ENCODE measurements around the gene UBE2I. TPM values are rescaled to one million over a fixed set of nuclear protein-coding genes. Genes with fewer than 3 reads are reported as not detected.
A peak's percentile ranks its signal among the peaks of the same experiment; 100 is the strongest.

Gene UBE2I
- total RNA-seq, 2 experiments from 2014 or later = 207 to 237 TPM

- Mint-ChIP-seq H3K36me3 (ENCODE audit: low read depth) (no peaks in the 10 kb centered on the region), H3K9me3 (ENCODE audit: insufficient read depth) (no peaks in the 10 kb centered on the region), H3K4me1 (ENCODE audit: low read depth) (peaks cover 11% of the 10 kb centered on the region), H3K27ac (no peak overlapping the region), H3K4me3 (no peak overlapping the region), H3K27me3 (ENCODE audit: low read depth) (peaks cover 20% of the 10 kb centered on the region)
- ATAC-seq (no peak), DNase-seq (no peak)
- ChIA-PET POLR2A (no interaction called here), CTCF (no interaction called here)
Observed at GRCh38 chr16:1337486-1337885, 28.1 kb downstream of the UBE2I start.

GRCh38 chr16:1338119-1338730 lies 28.8 kb downstream of the UBE2I start:
- H3K27me3 Mint-ChIP-seq (ENCODE audit: low read depth) = peaks cover 17% of the 10 kb centered on the region
- DNase-seq (peak; percentile 55), ATAC-seq (no peak)
- ChIA-PET CTCF (no interaction called here), POLR2A (no interaction called here)
- no peaks in the 10 kb centered on the region for H3K36me3 Mint-ChIP-seq (ENCODE audit: low read depth)
- H3K9me3 Mint-ChIP-seq (ENCODE audit: insufficient read depth) = no peaks in the 10 kb centered on the region
- no peak overlapping the region for H3K4me3 Mint-ChIP-seq
- H3K4me1 Mint-ChIP-seq (ENCODE audit: low read depth) = peaks cover 14% of the 10 kb centered on the region
- H3K27ac Mint-ChIP-seq = no peak overlapping the region

- no peak for ATAC-seq
- ChIA-PET CTCF (no interaction called here), POLR2A (no interaction called here)
- Mint-ChIP-seq H3K36me3 (ENCODE audit: low read depth) (no peaks in the 10 kb centered on the region), H3K27me3 (ENCODE audit: low read depth) (peaks cover 17% of the 10 kb centered on the region), H3K27ac (no peak overlapping the region), H3K4me3 (no peak overlapping the region), H3K9me3 (ENCODE audit: insufficient read depth) (no peaks in the 10 kb centered on the region), H3K4me1 (ENCODE audit: low read depth) (peaks cover 17% of the 10 kb centered on the region)
- DNase-seq = no peak
Observed at GRCh38 chr16:1338855-1339675, 29.6 kb downstream of the UBE2I start.

GRCh38 chr16:1340730-1341494 lies 31.5 kb downstream of the UBE2I start:
- ATAC-seq (no peak), DNase-seq (no peak)
- Mint-ChIP-seq H3K9me3 (ENCODE audit: insufficient read depth) (no peaks in the 10 kb centered on the region), H3K4me3 (no peak overlapping the region), H3K36me3 (ENCODE audit: low read depth) (no peaks in the 10 kb centered on the region), H3K27ac (peak overlapping the region; percentile 34), H3K27me3 (ENCODE audit: low read depth) (peaks cover 5% of the 10 kb centered on the region), H3K4me1 (ENCODE audit: low read depth) (peaks cover 17% of the 10 kb centered on the region)
- POLR2A ChIA-PET = no interaction called here
- CTCF ChIA-PET = no interaction called here

- peak overlapping the region; percentile 72 for H3K4me3 Mint-ChIP-seq
- H3K4me1 Mint-ChIP-seq (ENCODE audit: low read depth) = peaks cover 17% of the 10 kb centered on the region
- no peaks in the 10 kb centered on the region for H3K36me3 Mint-ChIP-seq (ENCODE audit: low read depth)
- POLR2A ChIA-PET = interaction anchor here (0.6 to 1.6 kb wide), 3 partner anchors 10 to 30 kb away, joined by 3 to 6 read pairs (median 5); no protein-coding TSS in a partner anchor
- H3K27me3 Mint-ChIP-seq (ENCODE audit: low read depth) = no peaks in the 10 kb centered on the region
- peak overlapping the region; percentile 81 for H3K27ac Mint-ChIP-seq
- DNase-seq (no peak), ATAC-seq (no peak)
- CTCF ChIA-PET = interaction anchor here (1.5 kb wide), 1 partner anchor 10 kb away, joined by 8 read pairs; no protein-coding TSS in a partner anchor
- no peaks in the 10 kb centered on the region for H3K9me3 Mint-ChIP-seq (ENCODE audit: insufficient read depth)
Observed at GRCh38 chr16:1341495-1342420, 32.3 kb downstream of the UBE2I start.

GRCh38 chr16:1342526-1343427 lies 33.3 kb downstream of the UBE2I start:
- Mint-ChIP-seq H3K4me3 (peak overlapping the region; percentile 72), H3K27me3 (ENCODE audit: low read depth) (no peaks in the 10 kb centered on the region), H3K4me1 (ENCODE audit: low read depth) (peaks cover 17% of the 10 kb centered on the region), H3K27ac (peak overlapping the region; percentile 81), H3K9me3 (ENCODE audit: insufficient read depth) (no peaks in the 10 kb centered on the region), H3K36me3 (ENCODE audit: low read depth) (no peaks in the 10 kb centered on the region)
- CTCF ChIA-PET = interaction anchor here (1.2 to 1.5 kb wide), 2 partner anchors 11 to 42 kb away, joined by 4 to 8 read pairs; no protein-coding TSS in a partner anchor
- POLR2A ChIA-PET = interaction anchor here (1.0 to 1.6 kb wide), 4 partner anchors 11 to 78 kb away, joined by 4 to 6 read pairs (median 4); partner anchors contain the start of gene UBE2I
- DNase-seq (peak; percentile 98), ATAC-seq (peak; percentile 95)

- peak overlapping the region; percentile 72 for H3K4me3 Mint-ChIP-seq
- DNase-seq (no peak), ATAC-seq (no peak)
- POLR2A ChIA-PET = interaction anchor here (1.0 to 1.6 kb wide), 3 partner anchors 12 to 78 kb away, joined by 4 to 6 read pairs (median 4); partner anchors contain the start of gene UBE2I
- H3K36me3 Mint-ChIP-seq (ENCODE audit: low read depth) = no peaks in the 10 kb centered on the region
- peak overlapping the region; percentile 81 for H3K27ac Mint-ChIP-seq
- H3K9me3 Mint-ChIP-seq (ENCODE audit: insufficient read depth) = no peaks in the 10 kb centered on the region
- no peaks in the 10 kb centered on the region for H3K27me3 Mint-ChIP-seq (ENCODE audit: low read depth)
- H3K4me1 Mint-ChIP-seq (ENCODE audit: low read depth) = peaks cover 17% of the 10 kb centered on the region
- CTCF ChIA-PET = interaction anchor here (1.2 to 1.5 kb wide), 2 partner anchors 12 to 43 kb away, joined by 4 to 8 read pairs; no protein-coding TSS in a partner anchor
Observed at GRCh38 chr16:1343428-1344242, 34.2 kb downstream of the UBE2I start.

GRCh38 chr16:1344499-1344898 lies 35.1 kb downstream of the UBE2I start:
- H3K27ac Mint-ChIP-seq = no peak overlapping the region
- ChIA-PET POLR2A (no interaction called here), CTCF (interaction anchor here (1.1 kb wide), 1 partner anchor 21 kb away, joined by 3 read pairs; no protein-coding TSS in a partner anchor)
- H3K27me3 Mint-ChIP-seq (ENCODE audit: low read depth) = no peaks in the 10 kb centered on the region
- no peaks in the 10 kb centered on the region for H3K36me3 Mint-ChIP-seq (ENCODE audit: low read depth)
- no peak overlapping the region for H3K4me3 Mint-ChIP-seq
- peaks cover 17% of the 10 kb centered on the region for H3K4me1 Mint-ChIP-seq (ENCODE audit: low read depth)
- ATAC-seq (no peak), DNase-seq (no peak)
- H3K9me3 Mint-ChIP-seq (ENCODE audit: insufficient read depth) = no peaks in the 10 kb centered on the region

GRCh38 chr16:1345087-1345486 lies 35.7 kb downstream of the UBE2I start:
- POLR2A ChIA-PET = no interaction called here
- no peak overlapping the region for H3K27ac Mint-ChIP-seq

More at GRCh38 chr16:1345087-1345486, 35.7 kb downstream of the UBE2I start:
- H3K4me1 Mint-ChIP-seq (ENCODE audit: low read depth) = peaks cover 19% of the 10 kb centered on the region
- H3K9me3 Mint-ChIP-seq (ENCODE audit: insufficient read depth) = no peaks in the 10 kb centered on the region
- H3K36me3 Mint-ChIP-seq (ENCODE audit: low read depth) = no peaks in the 10 kb centered on the region
- ATAC-seq (no peak), DNase-seq (no peak)
- H3K4me3 Mint-ChIP-seq = no peak overlapping the region
- CTCF ChIA-PET = interaction anchor here (1.1 kb wide), 1 partner anchor 20 kb away, joined by 3 read pairs; no protein-coding TSS in a partner anchor
- no peaks in the 10 kb centered on the region for H3K27me3 Mint-ChIP-seq (ENCODE audit: low read depth)
